OCI-LY7 (cell line): ENCODE data around the gene NUP93. TPM values are rescaled to one million over a fixed set of nuclear protein-coding genes. Genes with fewer than 3 reads are reported as not detected.

Experiments
- BruUV-seq: library from RNA; stranded (reverse); fragments of 400-500 nt; replicated peaks from 2 replicates; lab custom pipeline; 2021; lab: Mats Ljungman, UMichigan
- CTCF ChIA-PET: fragments of 300-600 bp; sonication (Branson Sonifier 250); formaldehyde crosslinking; loops from one replicate; lab custom pipeline; 2022; ENCODE audit warnings: antibody characterized with exemption; ENCODE audit not compliant: unreplicated experiment; lab: Charles Lee
- POLR2A ChIA-PET: fragments of 300-600 bp; sonication (Branson Sonifier 250); formaldehyde crosslinking; loops from one replicate; lab custom pipeline; 2022; ENCODE audit warnings: antibody characterized with exemption; lab: Charles Lee
- DNase-seq: peaks from one replicate; pipeline ENCODE4 v3.0.0-alpha.2; 2015; ENCODE audit warnings: low spot score
- H2AFZ ChIP-seq: fragments of 200-600 bp; sonication (generic), shearing (Covaris generic); 2 replicates; pipeline ENCODE4 v1.6.1; 2014; ENCODE audit warnings: mild to moderate bottlenecking, antibody characterized with exemption, low read length, moderate library complexity
- H3K27ac ChIP-seq: fragments of 200-600 bp; sonication (generic); 2 replicates; pipeline ENCODE4 v1.5.1; 2014; ENCODE audit warnings: mixed run types, low read depth, mild to moderate bottlenecking, moderate library complexity, low read length, inconsistent platforms; ENCODE audit not compliant: poor library complexity, severe bottlenecking
- H3K36me3 ChIP-seq: fragments of 200-600 bp; sonication (generic); 2 replicates; pipeline ENCODE4 v1.6.1; 2014; ENCODE audit warnings: mild to moderate bottlenecking, antibody characterized with exemption, low read length, moderate library complexity, mixed read lengths; ENCODE audit not compliant: insufficient read depth
- H3K4me1 ChIP-seq: fragments of 200-600 bp; sonication (generic); 2 replicates; pipeline ENCODE4 v1.5.1; 2014; ENCODE audit warnings: mild to moderate bottlenecking, low read length; ENCODE audit not compliant: insufficient read depth, poor library complexity, severe bottlenecking
- H3K4me2 ChIP-seq: fragments of 200-600 bp; sonication (generic); 2 replicates; pipeline ENCODE4 v1.6.1; 2014; ENCODE audit warnings: mild to moderate bottlenecking, low read length
- H3K4me3 ChIP-seq: fragments of 200-600 bp; sonication (generic); 2 replicates; pipeline ENCODE4 v1.5.1; 2014; ENCODE audit warnings: mild to moderate bottlenecking, low read depth, low read length; ENCODE audit not compliant: poor library complexity, severe bottlenecking
- H3K79me2 ChIP-seq: fragments of 200-600 bp; sonication (generic); 2 replicates; pipeline ENCODE4 v1.6.1; 2016; ENCODE audit warnings: low read depth, mild to moderate bottlenecking, low read length, moderate library complexity, mixed read lengths; ENCODE audit not compliant: insufficient read depth
- H3K9me2 ChIP-seq: fragments of 200-600 bp; sonication (generic); 2 replicates; pipeline ENCODE4 v1.6.1; 2016; ENCODE audit warnings: mild to moderate bottlenecking, low read length, mixed read lengths; ENCODE audit not compliant: insufficient read depth
- H3K9me3 ChIP-seq: fragments of 200-600 bp; sonication (generic); 2 replicates; pipeline ENCODE4 v1.6.1; 2014; ENCODE audit warnings: mild to moderate bottlenecking, mixed run types, low read length, mixed read lengths
- H4K20me1 ChIP-seq: fragments of 200-600 bp; sonication (generic); 2 replicates; pipeline ENCODE4 v1.6.1; 2014; ENCODE audit warnings: mild to moderate bottlenecking, antibody characterized with exemption, low read length, moderate library complexity, mixed read lengths; ENCODE audit not compliant: insufficient read depth
- EZH2phosphoT487 ChIP-seq: fragments of 200-600 bp; sonication (generic); IDR thresholded peaks from 2 replicates; pipeline ENCODE4 v1.6.1; 2018; ENCODE audit warnings: low read depth, borderline replicate concordance, mild to moderate bottlenecking, mixed run types, antibody characterized with exemption, low read length, moderate library complexity, mixed read lengths
- intact Hi-C: fragments of 100-400 bp; cut with micrococcal nuclease; formaldehyde crosslinking; loops from one replicate; pipeline ENCODE4 v1.10.0; 2022; ENCODE audit not compliant: unreplicated experiment
- total RNA-seq, 2 experiments: library from RNA; depleted of rRNA in 1 of 2; stranded (reverse); fragments of >200 nt in 1 of 2; shearing (Covaris generic) in 1 of 2; gene quantifications; 2 replicates each; pipeline ENCODE4 v1.2.3, GENCODE V29; 2014 to 2022
- TF ChIP-seq, protein P1 (sequence below): fragments of 200-600 bp; sonication (generic); conservative IDR thresholded peaks from 2 replicates; pipeline ENCODE4 v1.5.1; 2014; ENCODE audit warnings: mild to moderate bottlenecking, antibody characterized with exemption, low read length, moderate library complexity, mixed read lengths

The NUP93 gene
- total RNA-seq, 2 experiments from 2014 or later = 119 to 183 TPM

DNA sequence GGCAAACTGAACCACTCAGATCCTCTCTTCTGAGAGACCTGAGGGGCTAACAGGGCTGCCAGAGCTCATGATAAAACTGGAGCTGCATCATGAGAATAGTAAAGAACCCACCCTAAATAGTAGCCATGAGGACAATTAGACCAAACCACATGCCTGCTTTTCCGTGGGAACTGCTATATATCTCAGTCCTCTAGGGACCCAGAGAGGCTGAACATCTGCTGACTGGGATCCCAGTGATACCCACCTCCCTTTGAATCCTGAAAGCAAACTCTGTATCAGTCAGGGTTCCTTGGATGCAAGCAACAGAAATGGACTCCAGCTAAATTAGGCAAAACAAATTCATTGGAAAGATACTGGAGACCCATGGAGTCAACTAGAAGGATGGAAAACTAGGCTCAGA lies 41.2 kb upstream of the NUP93 start:
- no TSS peak for BruUV-seq
- H3K4me3 ChIP-seq = no peak overlapping the region
- DNase-seq = no peak
- TF ChIP-seq EZH2phosphoT487 = no peak
- TF ChIP-seq, protein P1, sequence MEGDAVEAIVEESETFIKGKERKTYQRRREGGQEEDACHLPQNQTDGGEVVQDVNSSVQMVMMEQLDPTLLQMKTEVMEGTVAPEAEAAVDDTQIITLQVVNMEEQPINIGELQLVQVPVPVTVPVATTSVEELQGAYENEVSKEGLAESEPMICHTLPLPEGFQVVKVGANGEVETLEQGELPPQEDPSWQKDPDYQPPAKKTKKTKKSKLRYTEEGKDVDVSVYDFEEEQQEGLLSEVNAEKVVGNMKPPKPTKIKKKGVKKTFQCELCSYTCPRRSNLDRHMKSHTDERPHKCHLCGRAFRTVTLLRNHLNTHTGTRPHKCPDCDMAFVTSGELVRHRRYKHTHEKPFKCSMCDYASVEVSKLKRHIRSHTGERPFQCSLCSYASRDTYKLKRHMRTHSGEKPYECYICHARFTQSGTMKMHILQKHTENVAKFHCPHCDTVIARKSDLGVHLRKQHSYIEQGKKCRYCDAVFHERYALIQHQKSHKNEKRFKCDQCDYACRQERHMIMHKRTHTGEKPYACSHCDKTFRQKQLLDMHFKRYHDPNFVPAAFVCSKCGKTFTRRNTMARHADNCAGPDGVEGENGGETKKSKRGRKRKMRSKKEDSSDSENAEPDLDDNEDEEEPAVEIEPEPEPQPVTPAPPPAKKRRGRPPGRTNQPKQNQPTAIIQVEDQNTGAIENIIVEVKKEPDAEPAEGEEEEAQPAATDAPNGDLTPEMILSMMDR = no peak
- H3K4me2 ChIP-seq = no peak overlapping the region
- H3K79me2 ChIP-seq = no peaks in the 10 kb centered on the region
- no peak overlapping the region for H2AFZ ChIP-seq
- no peaks in the 10 kb centered on the region for H4K20me1 ChIP-seq
- H3K36me3 ChIP-seq = no peaks in the 10 kb centered on the region
- H3K9me2 ChIP-seq = no peaks in the 10 kb centered on the region
- CTCF ChIA-PET = no interaction called here
- peaks cover 8% of the 10 kb centered on the region for H3K4me1 ChIP-seq
- POLR2A ChIA-PET = interaction anchor here (0.7 kb wide), 1 partner anchor 13 kb away, joined by 3 read pairs; no protein-coding TSS in a partner anchor
- intact Hi-C loops = no loop called here
- H3K27ac ChIP-seq = no peak overlapping the region
- H3K9me3 ChIP-seq = no peaks in the 10 kb centered on the region

DNA sequence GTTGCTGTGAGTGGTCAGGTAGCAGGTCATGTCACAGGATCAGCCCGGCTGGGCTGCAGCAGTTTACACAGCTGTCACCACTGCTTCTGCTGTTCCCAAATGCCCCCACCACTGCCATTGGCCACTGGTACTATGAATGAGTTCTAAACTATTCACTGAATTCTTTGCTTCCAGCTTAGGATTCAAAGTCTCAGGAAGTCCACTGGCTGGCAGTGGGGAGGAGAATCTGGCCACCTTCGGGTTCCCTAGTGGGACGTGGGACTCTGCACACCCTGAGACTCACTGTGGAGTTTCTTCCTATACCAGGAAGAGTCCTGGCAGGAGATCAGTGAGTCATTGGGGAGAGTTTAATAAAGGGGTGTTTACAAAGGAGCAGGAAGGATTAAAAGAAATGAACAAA lies 40.8 kb upstream of the NUP93 start:
- no peak for DNase-seq
- intact Hi-C loops = no loop called here
- Histone ChIP-seq H3K79me2 (no peaks in the 10 kb centered on the region), H3K4me2 (no peak overlapping the region), H3K4me1 (peaks cover 8% of the 10 kb centered on the region), H2AFZ (no peak overlapping the region), H3K9me3 (no peaks in the 10 kb centered on the region), H4K20me1 (no peaks in the 10 kb centered on the region), H3K36me3 (no peaks in the 10 kb centered on the region), H3K27ac (no peak overlapping the region), H3K4me3 (no peak overlapping the region), H3K9me2 (no peaks in the 10 kb centered on the region)
- CTCF ChIA-PET = no interaction called here
- no TSS peak for BruUV-seq
- POLR2A ChIA-PET = interaction anchor here (0.7 kb wide), 1 partner anchor 13 kb away, joined by 3 read pairs; no protein-coding TSS in a partner anchor
- TF ChIP-seq EZH2phosphoT487 = no peak
- TF ChIP-seq, protein P1 = no peak

DNA sequence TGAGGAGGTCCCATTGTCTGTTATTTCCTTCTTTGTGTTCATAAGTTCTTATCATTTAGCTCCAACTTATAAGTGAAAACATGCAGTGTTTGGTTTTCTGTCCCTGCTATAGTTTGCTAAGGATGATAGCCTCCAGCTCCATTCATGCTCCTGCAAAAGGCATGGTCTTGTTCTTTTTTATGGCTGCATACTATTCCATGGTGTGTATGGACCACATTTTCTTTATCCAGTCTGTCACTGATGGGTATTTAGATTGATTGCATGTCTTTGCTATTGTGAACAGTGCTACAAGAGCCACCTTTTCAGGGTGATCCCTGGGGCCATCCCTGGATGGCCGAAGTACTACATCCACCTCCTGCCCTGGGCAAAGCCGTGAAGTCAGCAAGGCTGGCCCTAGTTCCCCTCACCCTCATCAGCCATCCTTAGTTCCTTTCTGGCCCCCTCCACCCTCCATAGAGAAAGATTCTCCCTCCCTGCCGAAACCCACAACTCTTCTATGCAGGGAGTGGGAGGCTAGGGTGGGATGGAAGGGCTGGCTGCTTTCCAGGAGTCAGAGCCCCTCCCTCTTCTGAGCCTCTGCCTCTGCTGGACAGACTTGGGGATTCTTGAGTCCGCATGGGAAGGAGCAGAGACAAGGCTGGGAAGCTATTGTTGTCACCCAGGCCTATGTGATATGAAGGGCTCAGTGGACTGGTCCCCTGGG lies 39.4 kb upstream of the NUP93 start:
- no peak overlapping the region for H3K4me2 ChIP-seq
- ChIA-PET POLR2A (interaction anchor here (1.0 kb wide), 1 partner anchor 19 kb away, joined by 3 read pairs; no protein-coding TSS in a partner anchor), CTCF (no interaction called here)
- no peaks in the 10 kb centered on the region for H3K4me1 ChIP-seq
- no peak overlapping the region for H3K4me3 ChIP-seq
- no peaks in the 10 kb centered on the region for H3K9me2 ChIP-seq
- no peaks in the 10 kb centered on the region for H3K9me3 ChIP-seq
- H3K36me3 ChIP-seq = no peaks in the 10 kb centered on the region
- H3K79me2 ChIP-seq = no peaks in the 10 kb centered on the region
- no peak overlapping the region for H3K27ac ChIP-seq
- no TSS peak for BruUV-seq
- no peaks in the 10 kb centered on the region for H4K20me1 ChIP-seq
- TF ChIP-seq, protein P1 = no peak
- TF ChIP-seq EZH2phosphoT487 = no peak
- intact Hi-C loops = no loop called here
- H2AFZ ChIP-seq = no peak overlapping the region
- no peak for DNase-seq
